ENCODE measurements around the gene TMEFF1.
"Not testable (repeated sequence)": the region's sequence is repeated elsewhere in the genome, so short reads cannot be mapped to it uniquely, and the experiment has no call there.

Gene TMEFF1

GRCh38 chr9:100498592-100498991 lies 25.6 kb downstream of the TMEFF1 start:
- DNase-seq, result peak; percentile 56

- no peak for DNase-seq
Measured at GRCh38 chr9:100499460-100499859, 26.5 kb downstream of the TMEFF1 start.

- DNase-seq, result no peak
Measured at GRCh38 chr9:100499866-100500265, 26.9 kb downstream of the TMEFF1 start.

- DNase-seq, result peak; percentile 73
Measured at GRCh38 chr9:100505564-100506159, 32.7 kb downstream of the TMEFF1 start.

GRCh38 chr9:100507350-100507749 lies 34.4 kb downstream of the TMEFF1 start:
- not testable (repeated sequence) for DNase-seq

GRCh38 chr9:100511205-100511604 lies 38.3 kb downstream of the TMEFF1 start:
- no peak for DNase-seq

GRCh38 chr9:100515578-100516494 lies 42.9 kb downstream of the TMEFF1 start:
- peak; percentile 61 for DNase-seq

- DNase-seq, result no peak
Measured at GRCh38 chr9:100521282-100521681, 48.3 kb downstream of the TMEFF1 start.

GRCh38 chr9:100525563-100525962 lies 52.6 kb downstream of the TMEFF1 start:
- DNase-seq, result peak; percentile 7

- DNase-seq, result not testable (repeated sequence)
Measured at GRCh38 chr9:100527180-100527794, 54.3 kb downstream of the TMEFF1 start.

GRCh38 chr9:100534401-100534800 lies 61.5 kb downstream of the TMEFF1 start:
- DNase-seq, result no peak

GRCh38 chr9:100540327-100540726 lies 67.4 kb downstream of the TMEFF1 start:
- DNase-seq, result no peak

- DNase-seq, result no peak
Measured at GRCh38 chr9:100549048-100549447, 76.1 kb downstream of the TMEFF1 start.

GRCh38 chr9:100554935-100555401 lies 82.0 kb downstream of the TMEFF1 start:
- DNase-seq, result no peak

- no peak for DNase-seq
Measured at GRCh38 chr9:100555471-100555870, 82.5 kb downstream of the TMEFF1 start.

- DNase-seq, result no peak
Measured at GRCh38 chr9:100557053-100557452, 84.1 kb downstream of the TMEFF1 start.

- DNase-seq, result no peak
Measured at GRCh38 chr9:100561256-100561655, 88.3 kb downstream of the TMEFF1 start.

GRCh38 chr9:100567856-100568255 lies 94.9 kb downstream of the TMEFF1 start:
- DNase-seq, result no peak

- DNase-seq, result no peak
Measured at GRCh38 chr9:100573655-100574260, 100.8 kb downstream of the TMEFF1 start.

- no peak for DNase-seq
Measured at GRCh38 chr9:100575006-100575405, 102.1 kb downstream of the TMEFF1 start.

- DNase-seq, result peak; percentile 50
Measured at GRCh38 chr9:100575765-100576386, 102.9 kb downstream of the TMEFF1 start.

- no peak for DNase-seq
Measured at GRCh38 chr9:100577776-100578448, 105.0 kb downstream of the TMEFF1 start, which contains the start of gene CAVIN4. Gene CAVIN4 (plus strand): TSS chr9:100578079. CDS start chr9:100578144, 65 bp downstream.
